Right lobe of liver (tissue), 6 donors: ENCODE results near the gene C4orf50. TPM values are rescaled to one million over a fixed set of nuclear protein-coding genes. Genes with fewer than 3 reads are reported as not detected.

Source experiments
- ATAC-seq, 4 donors: fragments of 200-7000 bp; cut with Tn5 transposase; one replicate each; pipeline ENCODE4 v1.9.1; 2020; ENCODE audit warnings: mild to moderate bottlenecking in 4 of 4, moderate library complexity in 4 of 4
- DNase-seq, 3 donors: peaks; one replicate each; pipeline ENCODE4 v3.0.0-alpha.2; 2020
- H3K27ac ChIP-seq, 3 donors: fragments of 200-600 bp; one replicate each; pipeline ENCODE4 v1.8.0; 2022
- H3K27me3 ChIP-seq, 2 donors: fragments of 200-600 bp; one replicate each; pipeline ENCODE4 v1.8.0; 2022
- H3K36me3 ChIP-seq, 4 donors: fragments of 200-600 bp; sonication (generic) in 1 of 4; one replicate each; pipeline versions ENCODE4 v1.5.1 to v1.8.0; 2017 to 2022; ENCODE audit warnings: control low read depth in 1 of 4
- H3K4me1 ChIP-seq, 4 donors: fragments of 200-600 bp; sonication (generic) in 1 of 4; one replicate each; pipeline versions ENCODE4 v1.5.1 to v1.8.0; 2017 to 2022; ENCODE audit warnings: control low read depth in 1 of 4
- H3K4me3 ChIP-seq, 3 donors: fragments of 200-600 bp; one replicate each; pipeline ENCODE4 v1.8.0; 2022
- H3K9me3 ChIP-seq, 4 donors: fragments of 200-600 bp; sonication (generic) in 1 of 4; one replicate each; pipeline versions ENCODE4 v1.5.1 to v1.8.0; 2017 to 2022; ENCODE audit warnings: control low read depth in 1 of 4
- POLR2A ChIP-seq: fragments of 450-650 bp; IDR thresholded peaks from one replicate; pipeline ENCODE4 v1.6.1; 2017; ENCODE audit warnings: antibody characterized with exemption, mild to moderate bottlenecking
- WGBS: methylation state at CpG from one replicate; pipeline ENCODE4 v1.1.6; 2018; ENCODE audit warnings: low coverage, low lambda C conversion rate; ENCODE audit not compliant: insufficient coverage; ENCODE audit errors: missing lambda C conversion rate; 5-methylcytosine and 5-hydroxymethylcytosine counted together
- intact Hi-C, 2 donors: fragments of 100-400 bp; cut with DNase I; formaldehyde crosslinking; loops; one replicate each; pipeline versions ENCODE4 v1.11.2 to v1.14.1; 2022
- total RNA-seq, 6 experiments: library from RNA; depleted of rRNA in 2 of 6; stranded (reverse); fragments of >200 nt in 2 of 6; fragmentation: NEBNext Ultra II Directional in 3 of 6; extraction: Animal tissue kit (Norgen Biotek cat#: 25700) in 3 of 6; gene quantifications; one replicate each; pipeline versions ENCODE4 v1.1.0 to v1.2.4, GENCODE V29; 2016 to 2023
- TF ChIP-seq, protein P1 (sequence below), 4 donors: fragments of 200-600 bp in 3 of 4; fragments of 450-650 bp in 1 of 4; IDR thresholded peaks; one replicate each; pipeline versions ENCODE4 v1.5.1 to v1.8.0; 2016 to 2022; ENCODE audit warnings: antibody characterized with exemption in 4 of 4, mild to moderate bottlenecking in 2 of 4
- donor health status: DM: no; HTN: yes; CAD: no.
- donor health status: DM: no; HTN: no; CAD: no.
- donor health status: DM: no; HTN: no; CAD: no.
- donor health status: DM: no; HTN: yes; CAD: no.
- donor health status: DM: no; HTN: yes; CAD: no.

Gene C4orf50
- total RNA-seq, 6 experiments from 2014 or later, result under 0.01 to 0.06 TPM; not detected in 4

DNA sequence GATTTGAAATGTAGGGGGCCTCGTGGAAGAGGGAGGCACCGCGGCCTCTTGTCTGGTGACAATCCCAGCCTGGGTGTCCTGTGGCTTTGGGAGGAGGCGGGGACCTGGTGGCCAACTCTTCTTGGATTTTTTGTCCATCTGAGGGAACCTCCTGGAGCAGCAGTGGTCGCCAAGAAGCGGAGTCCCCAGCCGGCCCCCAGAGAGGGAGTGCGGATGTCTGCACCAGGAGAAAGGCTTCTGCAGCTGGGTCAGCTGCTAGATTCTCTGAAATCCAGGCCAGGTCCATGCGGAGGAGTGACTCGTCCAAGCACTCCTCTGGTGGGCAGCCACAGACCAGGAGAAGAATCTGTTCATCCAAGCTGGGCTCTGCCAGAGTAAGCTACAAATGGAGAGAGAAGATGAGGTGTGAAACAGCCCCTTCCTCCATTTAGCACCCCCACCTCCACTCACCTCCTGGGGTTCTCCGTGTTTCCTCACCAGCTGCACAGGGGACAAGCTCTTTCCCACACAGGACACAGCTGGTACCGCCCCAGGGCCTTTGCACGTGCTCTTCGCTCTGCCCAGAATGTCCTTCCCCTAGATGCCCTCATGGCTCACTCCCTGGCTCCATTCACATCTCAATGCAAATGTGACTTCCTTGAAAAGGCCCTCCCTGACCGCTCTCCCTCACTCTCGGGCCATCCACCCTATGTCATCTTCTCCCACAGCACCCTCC, 27.6 kb downstream of the C4orf50 start:
- Histone ChIP-seq H3K36me3 (no peaks in the 10 kb centered on the region), H3K27ac (no peak overlapping the region), H3K4me3 (no peak overlapping the region), H3K9me3 (no peaks in the 10 kb centered on the region), H3K4me1 (no peaks in the 10 kb centered on the region), H3K27me3 (no peaks in the 10 kb centered on the region)
- intact Hi-C loops, result no loop called here
- no peak for DNase-seq
- no peak for TF ChIP-seq POLR2A
- TF ChIP-seq, protein P1, sequence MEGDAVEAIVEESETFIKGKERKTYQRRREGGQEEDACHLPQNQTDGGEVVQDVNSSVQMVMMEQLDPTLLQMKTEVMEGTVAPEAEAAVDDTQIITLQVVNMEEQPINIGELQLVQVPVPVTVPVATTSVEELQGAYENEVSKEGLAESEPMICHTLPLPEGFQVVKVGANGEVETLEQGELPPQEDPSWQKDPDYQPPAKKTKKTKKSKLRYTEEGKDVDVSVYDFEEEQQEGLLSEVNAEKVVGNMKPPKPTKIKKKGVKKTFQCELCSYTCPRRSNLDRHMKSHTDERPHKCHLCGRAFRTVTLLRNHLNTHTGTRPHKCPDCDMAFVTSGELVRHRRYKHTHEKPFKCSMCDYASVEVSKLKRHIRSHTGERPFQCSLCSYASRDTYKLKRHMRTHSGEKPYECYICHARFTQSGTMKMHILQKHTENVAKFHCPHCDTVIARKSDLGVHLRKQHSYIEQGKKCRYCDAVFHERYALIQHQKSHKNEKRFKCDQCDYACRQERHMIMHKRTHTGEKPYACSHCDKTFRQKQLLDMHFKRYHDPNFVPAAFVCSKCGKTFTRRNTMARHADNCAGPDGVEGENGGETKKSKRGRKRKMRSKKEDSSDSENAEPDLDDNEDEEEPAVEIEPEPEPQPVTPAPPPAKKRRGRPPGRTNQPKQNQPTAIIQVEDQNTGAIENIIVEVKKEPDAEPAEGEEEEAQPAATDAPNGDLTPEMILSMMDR (IDR thresholded peaks at IDR 0.05), result no peak
- WGBS, result 72% methylated on average over 8 of the region's 16 CpGs
- no peak for ATAC-seq

DNA sequence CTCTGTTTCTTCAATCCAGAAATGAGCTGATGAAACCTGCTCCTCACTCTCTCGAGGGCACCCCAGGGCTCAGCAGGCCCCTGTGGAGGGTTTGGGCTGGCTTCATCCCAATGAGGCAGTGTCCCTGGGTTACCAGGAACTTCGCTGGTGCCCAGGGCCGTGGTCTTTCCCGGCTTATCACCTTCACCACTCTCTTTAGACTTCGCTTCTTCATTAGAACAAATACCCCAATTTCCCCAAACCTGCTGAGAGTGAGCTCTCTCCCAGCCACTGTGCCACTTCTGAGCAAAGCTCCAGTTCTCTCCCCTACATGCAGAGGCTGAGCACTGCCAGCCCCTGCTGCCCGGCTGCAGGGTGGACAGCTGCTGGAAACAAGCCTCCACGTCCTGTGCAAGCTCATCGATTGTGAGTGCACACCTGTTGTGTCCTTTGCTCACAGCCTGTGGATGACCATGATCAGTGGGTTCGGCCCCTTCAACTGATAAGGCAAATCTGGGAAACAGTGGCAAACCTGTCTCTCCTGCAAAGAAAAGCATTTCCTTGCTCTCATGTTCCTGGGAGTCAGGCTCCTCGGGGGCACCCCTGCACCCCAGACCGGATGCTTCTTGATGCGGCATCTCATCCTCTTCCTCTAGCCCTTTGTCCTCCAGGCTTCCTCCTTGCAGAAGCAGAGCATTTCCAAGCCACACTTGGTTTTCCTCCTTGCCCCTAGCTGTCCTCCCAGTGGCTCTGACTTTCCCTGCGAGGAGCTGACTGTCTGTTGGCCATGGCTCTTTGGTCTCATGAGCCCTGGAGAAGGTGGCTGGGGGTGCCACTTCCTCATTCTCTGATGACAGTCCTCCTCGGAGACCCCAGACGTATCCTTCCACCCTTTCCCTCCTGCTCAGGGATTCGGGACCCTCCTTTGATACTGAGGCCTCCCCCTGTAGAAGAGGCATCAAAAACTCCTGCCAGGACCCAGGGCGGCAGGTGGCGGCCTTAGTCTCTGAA, 28.7 kb downstream of the C4orf50 start:
- no peak overlapping the region for H3K4me3 ChIP-seq
- DNase-seq, result no peak
- H3K27me3 ChIP-seq, result no peaks in the 10 kb centered on the region
- 32% methylated on average over 13 of the region's 18 CpGs for WGBS
- H3K4me1 ChIP-seq, result no peaks in the 10 kb centered on the region
- no peak overlapping the region for H3K27ac ChIP-seq
- no peak for ATAC-seq
- TF ChIP-seq, protein P1 (IDR thresholded peaks at IDR 0.05), result no peak
- no peak for TF ChIP-seq POLR2A
- no peaks in the 10 kb centered on the region for H3K9me3 ChIP-seq
- H3K36me3 ChIP-seq, result no peaks in the 10 kb centered on the region
- intact Hi-C loops, result no loop called here

DNA sequence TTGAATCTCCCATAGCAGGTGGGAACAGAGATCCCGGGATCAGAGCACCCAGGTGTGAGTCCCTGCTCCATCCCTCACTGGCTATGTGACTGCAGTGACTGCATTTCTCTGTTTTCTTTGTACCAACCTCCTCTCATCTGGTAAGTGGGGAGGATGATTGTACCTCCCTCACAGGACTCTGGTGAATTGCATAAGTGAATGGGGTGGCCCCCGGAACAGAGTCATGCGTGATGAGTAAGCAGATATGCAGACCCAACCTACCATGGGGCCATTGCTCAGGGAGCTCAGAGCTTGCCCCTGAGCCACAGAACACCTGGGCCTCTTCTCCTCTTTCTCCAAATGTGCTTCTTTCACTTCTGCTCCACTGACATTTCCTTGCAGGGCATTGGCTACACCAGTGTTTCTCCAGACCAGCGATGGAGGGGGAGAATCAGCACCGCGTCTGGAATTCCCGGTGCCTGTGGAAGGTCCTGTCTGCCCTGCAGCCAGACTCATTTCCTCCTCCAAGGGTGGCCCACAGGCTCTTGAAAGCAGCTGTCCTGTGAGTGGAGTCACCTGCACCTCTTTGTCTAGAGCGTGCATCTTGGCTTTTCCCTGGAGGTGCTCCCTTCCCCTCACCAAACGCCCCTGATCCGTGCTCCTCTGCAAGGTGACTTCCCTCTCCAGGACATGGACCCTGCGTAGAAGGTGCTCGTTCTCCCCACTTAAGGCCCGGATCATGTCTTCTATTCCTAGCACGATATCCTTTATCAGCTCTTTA, 30.0 kb downstream of the C4orf50 start:
- H3K9me3 ChIP-seq, result no peaks in the 10 kb centered on the region
- intact Hi-C loops, result no loop called here
- TF ChIP-seq, protein P1 (IDR thresholded peaks at IDR 0.05), result no peak
- no peak for TF ChIP-seq POLR2A
- DNase-seq (no peak), ATAC-seq (no peak)
- no peak overlapping the region for H3K27ac ChIP-seq
- no peak overlapping the region for H3K4me3 ChIP-seq
- H3K4me1 ChIP-seq, result no peaks in the 10 kb centered on the region
- H3K27me3 ChIP-seq, result no peaks in the 10 kb centered on the region
- 69% methylated on average over 13 of the region's 14 CpGs for WGBS
- H3K36me3 ChIP-seq, result no peaks in the 10 kb centered on the region

DNA sequence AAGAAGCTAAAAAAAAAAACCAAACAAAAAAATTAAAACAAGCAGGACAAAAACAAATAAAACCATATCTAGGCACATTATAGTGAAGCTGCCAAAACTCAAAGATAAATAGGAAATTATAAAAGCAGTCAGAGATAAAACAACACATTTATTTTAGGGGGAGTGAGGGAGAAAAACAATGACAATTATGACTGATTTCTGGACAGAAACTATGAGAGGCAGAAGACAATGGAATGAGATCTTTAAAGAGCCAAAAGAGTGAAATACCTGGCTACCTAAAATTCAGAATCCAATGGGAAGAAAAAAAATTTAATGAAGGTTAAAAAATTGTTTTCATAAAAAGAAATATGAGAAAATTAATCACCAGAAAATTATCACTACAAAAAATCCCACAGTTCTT, 33.4 kb downstream of the C4orf50 start:
- Histone ChIP-seq H3K4me3 (no peak overlapping the region), H3K27ac (no peak overlapping the region), H3K9me3 (no peaks in the 10 kb centered on the region), H3K36me3 (no peaks in the 10 kb centered on the region), H3K4me1 (no peaks in the 10 kb centered on the region), H3K27me3 (no peaks in the 10 kb centered on the region)
- intact Hi-C loops, result no loop called here
- DNase-seq, result no peak
- TF ChIP-seq, protein P1 (IDR thresholded peaks at IDR 0.05), result no peak
- no peak for TF ChIP-seq POLR2A
- no peak for ATAC-seq
